GM12891 (cell line): ENCODE measurements around the gene IL32.

ENCODE experiments used
- POLR2A ChIP-seq: IDR thresholded peaks from 2 replicates; pipeline ENCODE4 v1.6.1; 2011; ENCODE audit warnings: low read depth, low read length, control low read depth
- POLR2AphosphoS5 ChIP-seq: IDR thresholded peaks from 2 replicates; pipeline ENCODE4 v1.6.1; 2011; ENCODE audit warnings: low read depth, low read length, control low read depth
- POU2F2 ChIP-seq: IDR thresholded peaks from 2 replicates; pipeline ENCODE4 v1.6.1; 2011; ENCODE audit warnings: low read depth, mild to moderate bottlenecking, control low read depth, low read length, moderate library complexity
- SPI1 ChIP-seq: IDR thresholded peaks from 2 replicates; pipeline ENCODE4 v1.6.1; 2011; ENCODE audit warnings: low read depth, low read length, control low read depth
- TAF1 ChIP-seq: IDR thresholded peaks from 2 replicates; pipeline ENCODE4 v1.6.1; 2011; ENCODE audit warnings: low read depth, low read length, control low read depth

GRCh38 chr16:3058139-3059030, 7.1 kb upstream of the IL32 start:
- TF ChIP-seq POLR2A, result no peak
- TF ChIP-seq POLR2AphosphoS5, result no peak
- TF ChIP-seq TAF1, result no peak
- TF ChIP-seq POU2F2, result no peak
- no peak for TF ChIP-seq SPI1
